GF-D8 (cell line): ENCODE data around the gene TMEM45B.
"Not testable (repeated sequence)": the region's sequence is repeated elsewhere in the genome, so short reads cannot be mapped to it uniquely, and the experiment has no call there.

Source experiments
- DNase-seq: peaks from one replicate; lab custom pipeline; 2025; lab: John Stamatoyannopoulos, UW

Gene TMEM45B

GRCh38 chr11:129852125-129852740, 36.6 kb downstream of the TMEM45B start:
- DNase-seq, result no peak

- DNase-seq, result peak; percentile 33
Measured at GRCh38 chr11:129853518-129854231, 38.0 kb downstream of the TMEM45B start.

GRCh38 chr11:129854232-129854805, 38.7 kb downstream of the TMEM45B start:
- no peak for DNase-seq

- DNase-seq, result no peak
Measured at GRCh38 chr11:129855086-129855485, 39.4 kb downstream of the TMEM45B start.

- no peak for DNase-seq
Measured at GRCh38 chr11:129856036-129856435, 40.4 kb downstream of the TMEM45B start.

GRCh38 chr11:129861702-129862522, 46.3 kb downstream of the TMEM45B start:
- DNase-seq, result no peak

GRCh38 chr11:129864811-129865210, 49.2 kb downstream of the TMEM45B start:
- DNase-seq, result no peak

GRCh38 chr11:129865701-129866100, 50.1 kb downstream of the TMEM45B start:
- DNase-seq, result no peak

GRCh38 chr11:129866311-129866710, 50.7 kb downstream of the TMEM45B start:
- no peak for DNase-seq

- DNase-seq, result not testable (repeated sequence)
Measured at GRCh38 chr11:129868626-129869025, 53.0 kb downstream of the TMEM45B start.

- no peak for DNase-seq
Measured at GRCh38 chr11:129871914-129872313, 56.3 kb downstream of the TMEM45B start.

GRCh38 chr11:129880311-129880710, 64.7 kb downstream of the TMEM45B start:
- DNase-seq, result no peak

GRCh38 chr11:129881570-129882170, 66.0 kb downstream of the TMEM45B start:
- DNase-seq, result no peak

GRCh38 chr11:129884581-129884980, 68.9 kb downstream of the TMEM45B start:
- DNase-seq, result no peak

- no peak for DNase-seq
Measured at GRCh38 chr11:129885381-129885780, 69.7 kb downstream of the TMEM45B start.

- no peak for DNase-seq
Measured at GRCh38 chr11:129888451-129888850, 72.8 kb downstream of the TMEM45B start.

- DNase-seq, result peak; percentile 66
Measured at GRCh38 chr11:129894278-129895125, 78.9 kb downstream of the TMEM45B start.

- DNase-seq, result peak; percentile 72
Measured at GRCh38 chr11:129895126-129896041, 79.7 kb downstream of the TMEM45B start, which contains the start of gene NFRKB. TSS of gene NFRKB (minus strand) at chr11:129895578. CDS start at chr11:129892849, 2,729 bp downstream.

- DNase-seq, result peak; percentile 31
Measured at GRCh38 chr11:129896062-129896461, 80.4 kb downstream of the TMEM45B start.

GRCh38 chr11:129905402-129905801, 89.8 kb downstream of the TMEM45B start:
- no peak for DNase-seq
